PFSK-1 (cell line): Measurements from ENCODE around the gene PDHA1.

Source experiments
- POLR2AphosphoS5 ChIP-seq: IDR thresholded peaks from 2 replicates; pipeline ENCODE4 v1.6.1; 2012; ENCODE audit warnings: low read depth, mild to moderate bottlenecking, control low read depth, low read length, moderate library complexity
- TAF1 ChIP-seq: IDR thresholded peaks from 2 replicates; pipeline ENCODE4 v1.6.1; 2012; ENCODE audit warnings: low read length, control low read depth, borderline replicate concordance; ENCODE audit not compliant: insufficient read depth

DNA sequence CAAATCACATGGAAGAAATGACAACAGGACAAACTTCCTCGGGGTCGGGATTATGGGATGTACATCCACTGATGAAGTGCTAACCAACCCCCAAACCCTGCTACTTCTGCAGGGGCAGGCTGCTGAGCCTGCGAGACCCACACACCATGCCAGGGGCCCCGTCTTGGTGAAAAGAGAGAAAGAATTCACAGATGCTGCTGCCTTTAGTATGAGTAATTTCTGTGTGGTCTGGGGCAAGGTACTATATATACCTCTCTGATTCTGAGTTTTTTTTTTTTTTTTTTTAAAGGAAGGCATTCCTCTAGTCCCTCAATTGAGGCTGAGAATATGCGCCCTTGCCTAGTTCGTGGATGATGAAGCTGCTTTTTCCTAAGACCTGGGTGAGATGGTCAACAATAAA lies 24.8 kb downstream of the PDHA1 start:
- TF ChIP-seq TAF1 = no peak
- TF ChIP-seq POLR2AphosphoS5 = no peak
